Pancreas (tissue), 10 donors: ENCODE measurements around the gene FAM222A. TPM values are rescaled to one million over a fixed set of nuclear protein-coding genes. Genes with fewer than 3 reads are reported as not detected.

ENCODE experiments used
- ATAC-seq, 4 donors: fragments of 200-7000 bp; cut with Tn5 transposase; one replicate each; pipeline versions ENCODE4 v1.8.0 to v1.9.1; 2020; ENCODE audit warnings: mild to moderate bottlenecking in 4 of 4, moderate library complexity in 4 of 4
- DNase-seq, 6 donors: peaks; one replicate each; pipeline ENCODE4 v3.0.0-alpha.2; 2020
- FAIRE-seq: peaks from 2 replicates; lab custom pipeline; 2012; peaks lifted over from hg19 to GRCh38; lab: Jason Lieb, UNC
- H3K27ac ChIP-seq, 4 donors: fragments of 200-600 bp; sonication (generic); 1 replicate in 3 of 4; 2 replicates in 1 of 4; pipeline versions ENCODE4 v1.5.0 to v1.8.0; 2020
- H3K27me3 ChIP-seq, 4 donors: fragments of 200-600 bp; one replicate each; pipeline ENCODE4 v1.8.0; 2021
- H3K36me3 ChIP-seq, 3 donors: fragments of 200-600 bp; sonication (generic) in 1 of 3; one replicate each; pipeline versions ENCODE4 v1.5.0 to v1.8.0; 2020 to 2021
- H3K4me1 ChIP-seq, 3 donors: fragments of 200-600 bp; one replicate each; pipeline ENCODE4 v1.8.0; 2021
- H3K4me3 ChIP-seq, 4 donors: fragments of 200-600 bp; sonication (generic) in 2 of 4; one replicate each; pipeline versions ENCODE4 v1.5.0 to v1.8.0; 2020 to 2021
- H3K9me3 ChIP-seq, 4 donors: fragments of 200-600 bp; one replicate each; pipeline ENCODE4 v1.8.0; 2021
- WGBS, 2 donors: extraction: QIAGEN DNeasy Blood & Tissue Kit; methylation state at CpG; one replicate each; pipeline ENCODE4 v1.1.7; 2013; 5-methylcytosine and 5-hydroxymethylcytosine counted together
- intact Hi-C, 3 donors: fragments of 100-400 bp; cut with DNase I; formaldehyde crosslinking; loops; one replicate each; pipeline versions ENCODE4 v1.11.1 to v1.14.2; 2022
- polyA plus RNA-seq, 2 donors: library from polyadenylated mRNA; stranded (reverse); fragments of 200-250 nt; gene quantifications; one replicate each; pipeline ENCODE4 v1.2.3, GENCODE V29; 2013
- total RNA-seq, 6 donors: library from RNA; stranded (reverse); fragmentation: NEBNext Ultra II Directional in 4 of 6; extraction: Animal tissue kit (Norgen Biotek cat#: 25700) in 4 of 6; gene quantifications; one replicate each; pipeline versions ENCODE4 v1.2.1 to v1.2.4, GENCODE V29; 2021 to 2023
- TF ChIP-seq, protein P1 (sequence below), 4 donors: fragments of 200-600 bp; sonication (generic) in 3 of 4; IDR thresholded peaks; one replicate each; pipeline versions ENCODE4 v1.5.0 to v1.8.0; 2021; ENCODE audit warnings: antibody characterized with exemption in 4 of 4
- donor health status: healthy with polysubstance abuse.
- donor health status: DM: no; HTN: no; CAD: no; lungs with moderate emphysema.
- donor health status: DM: no; HTN: no; CAD: no.
- donor health status: control.
- donor health status: control.
- donor health status: Bipolar disorder and iron deficiency.
- donor health status: DM: yes; HTN: yes; CAD: no.
- donor health status: DM: no; HTN: no; CAD: no.
- donor health status: DM: no; HTN: no; CAD: no.
- donor health status: DM: yes; HTN: yes; CAD: no.

FAM222A gene
- total and polyA plus RNA-seq, 8 donors, result 2.1 to 14.6 (median 3.8) TPM

DNA sequence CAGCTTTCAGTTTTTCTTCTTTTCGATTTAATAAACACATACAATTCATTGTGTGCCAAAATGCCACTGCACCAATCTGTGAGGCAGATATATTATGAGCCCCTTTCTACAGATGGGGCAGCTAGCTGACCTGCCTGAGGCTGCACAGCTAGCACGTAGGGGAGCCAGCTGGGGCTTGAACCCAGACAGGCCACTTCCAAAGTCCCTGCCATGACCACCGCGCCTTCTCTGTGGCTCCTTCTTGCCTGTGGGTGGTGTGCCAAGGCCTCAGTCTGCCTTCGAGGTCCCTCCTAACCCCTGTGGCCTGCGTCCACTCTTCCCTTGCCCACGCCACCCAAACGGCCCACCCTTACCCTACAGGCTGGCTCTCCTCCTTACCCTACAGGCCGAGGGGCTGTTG lies 16.2 kb downstream of the FAM222A start:
- TF ChIP-seq, protein P1, sequence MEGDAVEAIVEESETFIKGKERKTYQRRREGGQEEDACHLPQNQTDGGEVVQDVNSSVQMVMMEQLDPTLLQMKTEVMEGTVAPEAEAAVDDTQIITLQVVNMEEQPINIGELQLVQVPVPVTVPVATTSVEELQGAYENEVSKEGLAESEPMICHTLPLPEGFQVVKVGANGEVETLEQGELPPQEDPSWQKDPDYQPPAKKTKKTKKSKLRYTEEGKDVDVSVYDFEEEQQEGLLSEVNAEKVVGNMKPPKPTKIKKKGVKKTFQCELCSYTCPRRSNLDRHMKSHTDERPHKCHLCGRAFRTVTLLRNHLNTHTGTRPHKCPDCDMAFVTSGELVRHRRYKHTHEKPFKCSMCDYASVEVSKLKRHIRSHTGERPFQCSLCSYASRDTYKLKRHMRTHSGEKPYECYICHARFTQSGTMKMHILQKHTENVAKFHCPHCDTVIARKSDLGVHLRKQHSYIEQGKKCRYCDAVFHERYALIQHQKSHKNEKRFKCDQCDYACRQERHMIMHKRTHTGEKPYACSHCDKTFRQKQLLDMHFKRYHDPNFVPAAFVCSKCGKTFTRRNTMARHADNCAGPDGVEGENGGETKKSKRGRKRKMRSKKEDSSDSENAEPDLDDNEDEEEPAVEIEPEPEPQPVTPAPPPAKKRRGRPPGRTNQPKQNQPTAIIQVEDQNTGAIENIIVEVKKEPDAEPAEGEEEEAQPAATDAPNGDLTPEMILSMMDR (IDR thresholded peaks at IDR 0.05), result no peak
- H3K4me1 ChIP-seq, result no peaks in the 10 kb centered on the region
- ATAC-seq (no peak), DNase-seq (peak in 3 of 6 donors; percentile 6 to 42 (median 39)), FAIRE-seq (no peak)
- no peak overlapping the region for H3K27ac ChIP-seq
- 85% methylated on average over 9 of the region's 9 CpGs for WGBS, 2 donors
- intact Hi-C loops, result no loop called here
- H3K9me3 ChIP-seq, result no peaks in the 10 kb centered on the region
- no peaks in the 10 kb centered on the region for H3K27me3 ChIP-seq
- H3K4me3 ChIP-seq, result no peak overlapping the region
- no peaks in the 10 kb centered on the region for H3K36me3 ChIP-seq

DNA sequence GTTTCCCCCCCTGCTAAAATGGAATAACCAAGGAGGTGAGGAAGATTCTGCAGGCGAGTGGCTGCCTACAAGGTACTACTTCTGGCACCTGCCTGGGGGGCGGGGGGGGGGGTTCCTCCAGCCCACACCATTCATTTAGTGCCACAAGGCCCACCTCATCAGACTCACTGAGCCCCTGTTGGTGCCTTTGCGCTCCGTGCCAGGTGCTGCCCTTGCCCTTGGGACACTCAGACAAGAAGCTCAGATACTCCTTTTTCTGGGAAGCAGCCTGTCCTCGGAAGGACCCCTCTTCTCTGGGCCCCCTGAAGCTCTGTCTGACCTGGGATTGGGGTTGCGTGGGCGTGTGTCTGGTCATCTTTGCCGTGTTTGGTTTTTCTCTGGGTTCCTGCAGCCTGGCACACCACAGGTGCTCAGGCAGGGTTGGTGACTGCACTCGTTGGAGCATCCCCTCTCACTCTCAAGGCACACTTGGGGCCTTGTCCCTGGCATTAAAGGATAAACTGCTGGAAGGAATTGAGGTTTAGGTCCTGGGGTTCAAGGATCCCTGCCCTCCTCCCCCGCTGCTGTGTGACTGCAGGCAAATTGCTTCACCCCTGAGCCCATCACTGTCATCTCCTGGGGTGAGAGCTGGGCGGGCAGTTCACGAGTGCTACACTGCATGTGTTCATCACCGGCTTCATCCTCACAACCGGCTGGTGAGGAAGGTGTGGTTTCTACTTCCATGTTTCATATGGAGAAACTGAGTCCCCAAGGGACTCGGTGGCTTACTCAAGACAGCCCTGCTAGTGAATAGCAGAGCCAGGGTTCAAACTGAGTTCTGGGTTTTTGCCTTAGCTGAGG lies 16.9 kb downstream of the FAM222A start:
- no peak for FAIRE-seq
- Histone ChIP-seq H3K27ac (no peak overlapping the region), H3K9me3 (no peaks in the 10 kb centered on the region), H3K4me1 (no peaks in the 10 kb centered on the region), H3K27me3 (no peaks in the 10 kb centered on the region), H3K36me3 (no peaks in the 10 kb centered on the region), H3K4me3 (no peak overlapping the region)
- ATAC-seq, result no peak
- intact Hi-C loops, result no loop called here
- WGBS, 2 donors, result 82 to 89% methylated on average over 15 of the region's 15 CpGs
- peak in 3 of 6 donors; percentile 4 to 30 (median 24) for DNase-seq
- TF ChIP-seq, protein P1 (IDR thresholded peaks at IDR 0.05), result no peak

DNA sequence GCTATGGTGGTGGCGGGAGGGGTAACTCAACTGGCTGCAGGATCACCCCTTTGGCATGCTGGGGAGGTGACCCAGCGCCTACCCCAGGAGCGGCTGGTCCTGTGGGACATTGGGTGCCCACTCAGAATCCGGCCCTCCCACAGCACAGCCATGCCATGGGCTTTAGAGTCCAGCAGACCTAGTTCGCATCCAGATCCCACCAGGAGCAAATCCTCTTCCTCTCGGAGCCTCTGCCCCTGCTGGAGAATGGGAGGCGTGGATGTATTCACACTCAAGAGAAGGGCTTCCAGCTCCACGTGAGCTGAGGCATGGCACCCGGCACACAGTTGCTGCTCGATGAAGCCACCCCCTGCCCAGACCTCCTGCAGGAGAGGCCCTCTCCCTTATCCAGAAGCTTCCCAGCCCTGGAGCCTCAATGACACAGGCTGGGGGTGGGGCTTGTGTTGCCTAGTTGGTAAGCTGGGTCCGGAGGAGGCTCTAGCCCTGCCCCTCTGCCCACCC lies 17.7 kb downstream of the FAM222A start:
- DNase-seq (peak in 4 of 6 donors; percentile 5 to 46 (median 28)), FAIRE-seq (no peak), ATAC-seq (no peak)
- TF ChIP-seq, protein P1 (IDR thresholded peaks at IDR 0.05), result no peak
- Histone ChIP-seq H3K4me3 (no peak overlapping the region), H3K27ac (no peak overlapping the region), H3K36me3 (no peaks in the 10 kb centered on the region), H3K27me3 (no peaks in the 10 kb centered on the region), H3K4me1 (no peaks in the 10 kb centered on the region), H3K9me3 (no peaks in the 10 kb centered on the region)
- intact Hi-C loops, result no loop called here
- 87 to 94% methylated on average over 11 of the region's 11 CpGs for WGBS, 2 donors

DNA sequence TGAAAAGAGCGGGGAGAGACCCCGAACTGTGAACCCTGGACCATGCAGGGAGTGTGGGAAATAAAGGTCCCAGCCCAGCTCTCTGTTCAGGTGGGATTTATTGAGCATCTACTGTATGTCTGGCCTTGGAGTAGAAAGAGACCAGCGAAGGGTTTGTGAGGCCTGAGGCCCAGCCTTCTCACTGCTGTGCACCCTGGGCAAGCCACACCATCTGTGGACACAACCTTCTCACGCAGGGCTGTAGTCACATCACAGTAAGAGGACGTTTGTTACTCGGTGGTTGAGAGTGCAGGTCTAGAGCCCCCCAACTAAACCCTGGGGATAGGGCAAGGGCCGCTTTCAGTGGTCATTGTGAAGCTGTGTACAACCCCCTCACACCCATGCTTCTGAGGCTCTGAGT lies 18.2 kb downstream of the FAM222A start:
- TF ChIP-seq, protein P1 (IDR thresholded peaks at IDR 0.05), result no peak
- Histone ChIP-seq H3K27me3 (no peaks in the 10 kb centered on the region), H3K4me3 (no peak overlapping the region), H3K9me3 (no peaks in the 10 kb centered on the region), H3K36me3 (no peaks in the 10 kb centered on the region), H3K27ac (no peak overlapping the region), H3K4me1 (no peaks in the 10 kb centered on the region)
- no peak for ATAC-seq
- no peak for FAIRE-seq
- intact Hi-C loops, result no loop called here
- DNase-seq, result peak in 3 of 6 donors; percentile 2 to 30 (median 9)
- WGBS, 2 donors, result 87 to 92% methylated on average over 7 of the region's 7 CpGs
